Measurements from ENCODE around the gene SCAMP2.
"Not testable (repeated sequence)": the region's sequence is repeated elsewhere in the genome, so short reads cannot be mapped to it uniquely, and the experiment has no call there.

SCAMP2 gene

GRCh38 chr15:74890665-74890960 lies 17.4 kb upstream of the SCAMP2 start:
- H3K4me3 ChIP-seq (ENCODE audit: low read depth, low read length) = peak overlapping the region; percentile 94
- TF ChIP-seq CTCF (IDR thresholded peaks at IDR 0.05; ENCODE audit: low read depth, low read length) = no peak

GRCh38 chr15:74889883-74890664 lies 16.9 kb upstream of the SCAMP2 start, which contains the start of gene MPI:
Gene MPI (plus strand): TSS chr15:74890042. CDS start chr15:74890074, 32 bp downstream.
- peak within 1 kb of the TSS; percentile 94 for H3K4me3 ChIP-seq (ENCODE audit: low read depth, low read length)
- no peak for TF ChIP-seq CTCF (IDR thresholded peaks at IDR 0.05; ENCODE audit: low read depth, low read length)

GRCh38 chr15:74889390-74889882 lies 16.3 kb upstream of the SCAMP2 start:
- peak overlapping the region; percentile 94 for H3K4me3 ChIP-seq (ENCODE audit: low read depth, low read length)
- TF ChIP-seq CTCF (IDR thresholded peaks at IDR 0.05; ENCODE audit: low read depth, low read length) = no peak

GRCh38 chr15:74888716-74889115 lies 15.6 kb upstream of the SCAMP2 start:
- no peak for TF ChIP-seq CTCF (IDR thresholded peaks at IDR 0.05; ENCODE audit: low read depth, low read length)
- H3K4me3 ChIP-seq (ENCODE audit: low read depth, low read length) = no peak overlapping the region

GRCh38 chr15:74887537-74888193 lies 14.5 kb upstream of the SCAMP2 start:
- not testable (repeated sequence) for H3K4me3 ChIP-seq (ENCODE audit: low read depth, low read length)

- no peak for TF ChIP-seq CTCF (IDR thresholded peaks at IDR 0.05; ENCODE audit: low read depth, low read length)
- no peak overlapping the region for H3K4me3 ChIP-seq (ENCODE audit: low read depth, low read length)
Measured at GRCh38 chr15:74885461-74885860, 12.3 kb upstream of the SCAMP2 start.

GRCh38 chr15:74884428-74885223 lies 11.5 kb upstream of the SCAMP2 start:
- no peak overlapping the region for H3K4me3 ChIP-seq (ENCODE audit: low read depth, low read length)
- TF ChIP-seq CTCF (IDR thresholded peaks at IDR 0.05; ENCODE audit: low read depth, low read length) = no peak
